ENCODE results near the gene PKM.
"Not testable (repeated sequence)": the region's sequence is repeated elsewhere in the genome, so short reads cannot be mapped to it uniquely, and the experiment has no call there.

The PKM gene

DNA sequence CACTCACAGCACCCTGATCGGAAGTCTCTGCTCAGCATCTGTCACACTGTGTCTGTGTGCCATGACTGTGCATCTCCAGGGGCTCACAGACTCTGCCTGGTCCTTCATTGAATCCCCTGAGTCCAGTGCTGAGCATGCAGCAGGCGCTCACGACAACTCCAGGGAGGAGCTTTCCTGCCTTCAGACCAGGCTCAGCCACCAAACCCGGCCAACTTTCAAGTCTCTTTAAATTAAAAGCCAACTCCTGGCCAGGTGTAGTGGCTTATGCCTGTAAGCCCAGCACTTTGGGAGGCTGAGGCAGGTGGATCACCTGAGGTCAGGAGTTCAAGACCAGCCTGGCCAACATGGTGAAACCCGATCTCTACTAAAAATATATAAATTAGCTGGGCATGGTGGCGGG lies 57.6 kb downstream of the PKM start:
- H4K20me1 ChIP-seq (ENCODE audit: insufficient read depth, low read length) = no peaks in the 10 kb centered on the region
- H3K9me2 ChIP-seq (replicated peaks; ENCODE audit: insufficient read depth, low read length) = no peaks in the 10 kb centered on the region
- no peaks in the 10 kb centered on the region for H3K9me3 ChIP-seq (replicated peaks; ENCODE audit: insufficient read depth, low read length)
- no peaks in the 10 kb centered on the region for H3F3A ChIP-seq (ENCODE audit: insufficient read depth, low read length)
- H3K9ac ChIP-seq (ENCODE audit: low read length) = no peak overlapping the region
- TF ChIP-seq, protein P1, sequence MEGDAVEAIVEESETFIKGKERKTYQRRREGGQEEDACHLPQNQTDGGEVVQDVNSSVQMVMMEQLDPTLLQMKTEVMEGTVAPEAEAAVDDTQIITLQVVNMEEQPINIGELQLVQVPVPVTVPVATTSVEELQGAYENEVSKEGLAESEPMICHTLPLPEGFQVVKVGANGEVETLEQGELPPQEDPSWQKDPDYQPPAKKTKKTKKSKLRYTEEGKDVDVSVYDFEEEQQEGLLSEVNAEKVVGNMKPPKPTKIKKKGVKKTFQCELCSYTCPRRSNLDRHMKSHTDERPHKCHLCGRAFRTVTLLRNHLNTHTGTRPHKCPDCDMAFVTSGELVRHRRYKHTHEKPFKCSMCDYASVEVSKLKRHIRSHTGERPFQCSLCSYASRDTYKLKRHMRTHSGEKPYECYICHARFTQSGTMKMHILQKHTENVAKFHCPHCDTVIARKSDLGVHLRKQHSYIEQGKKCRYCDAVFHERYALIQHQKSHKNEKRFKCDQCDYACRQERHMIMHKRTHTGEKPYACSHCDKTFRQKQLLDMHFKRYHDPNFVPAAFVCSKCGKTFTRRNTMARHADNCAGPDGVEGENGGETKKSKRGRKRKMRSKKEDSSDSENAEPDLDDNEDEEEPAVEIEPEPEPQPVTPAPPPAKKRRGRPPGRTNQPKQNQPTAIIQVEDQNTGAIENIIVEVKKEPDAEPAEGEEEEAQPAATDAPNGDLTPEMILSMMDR (IDR thresholded peaks at IDR 0.05; ENCODE audit: low read length) = no peak
- TF ChIP-seq EZH2 (optimal IDR thresholded peaks at IDR 0.05; ENCODE audit: low read depth, low read length) = no peak
- TF ChIP-seq EZH2phosphoT487 (IDR thresholded peaks at IDR 0.05; ENCODE audit: low read length) = no peak
- H3K4me2 ChIP-seq (ENCODE audit: low read depth, low read length) = no peak overlapping the region
- H3K4me3 ChIP-seq (ENCODE audit: low read length) = no peak overlapping the region
- H3K27me3 ChIP-seq (replicated peaks; ENCODE audit: insufficient read depth, low read length) = no peaks in the 10 kb centered on the region
- no peaks in the 10 kb centered on the region for H3K4me1 ChIP-seq (ENCODE audit: low read length)
- no peaks in the 10 kb centered on the region for H3K36me3 ChIP-seq (replicated peaks; ENCODE audit: insufficient read depth, low read length)
- no peaks in the 10 kb centered on the region for H3K79me2 ChIP-seq (ENCODE audit: low read length)
- no peak for DNase-seq
- no peak overlapping the region for H2AFZ ChIP-seq (ENCODE audit: low read length)
- H3K27ac ChIP-seq (ENCODE audit: low read length) = no peak overlapping the region

DNA sequence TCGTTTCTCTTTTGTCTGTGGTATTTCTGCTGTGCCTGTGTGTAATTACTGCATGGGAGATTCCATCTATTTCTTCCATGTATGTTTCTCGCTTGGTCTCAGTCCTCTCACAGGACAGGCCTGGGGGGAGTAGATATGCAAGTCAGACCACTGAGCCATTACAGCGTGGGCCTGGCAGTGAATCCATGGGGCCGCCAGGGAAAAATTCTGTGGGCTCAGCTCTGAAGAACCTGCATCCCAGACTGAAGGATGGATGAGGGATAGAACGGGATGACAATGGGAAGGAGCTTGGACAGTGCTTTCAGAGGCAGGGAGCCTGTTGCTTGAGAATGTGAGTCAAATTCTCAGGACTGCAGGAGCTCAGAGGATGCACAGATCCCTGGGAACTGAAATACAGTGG lies 58.2 kb downstream of the PKM start:
- no peak overlapping the region for H3K9ac ChIP-seq (ENCODE audit: low read length)
- no peaks in the 10 kb centered on the region for H3K79me2 ChIP-seq (ENCODE audit: low read length)
- TF ChIP-seq EZH2phosphoT487 (IDR thresholded peaks at IDR 0.05; ENCODE audit: low read length) (no peak), EZH2 (optimal IDR thresholded peaks at IDR 0.05; ENCODE audit: low read depth, low read length) (no peak)
- TF ChIP-seq, protein P1 (IDR thresholded peaks at IDR 0.05; ENCODE audit: low read length) = no peak
- no peak overlapping the region for H3K4me2 ChIP-seq (ENCODE audit: low read depth, low read length)
- H3K27me3 ChIP-seq (replicated peaks; ENCODE audit: insufficient read depth, low read length) = no peaks in the 10 kb centered on the region
- H2AFZ ChIP-seq (ENCODE audit: low read length) = no peak overlapping the region
- DNase-seq = no peak
- no peak overlapping the region for H3K4me3 ChIP-seq (ENCODE audit: low read length)
- no peaks in the 10 kb centered on the region for H4K20me1 ChIP-seq (ENCODE audit: insufficient read depth, low read length)
- H3K4me1 ChIP-seq (ENCODE audit: low read length) = no peaks in the 10 kb centered on the region
- no peaks in the 10 kb centered on the region for H3K9me2 ChIP-seq (replicated peaks; ENCODE audit: insufficient read depth, low read length)
- no peaks in the 10 kb centered on the region for H3K9me3 ChIP-seq (replicated peaks; ENCODE audit: insufficient read depth, low read length)
- H3K36me3 ChIP-seq (replicated peaks; ENCODE audit: insufficient read depth, low read length) = no peaks in the 10 kb centered on the region
- no peak overlapping the region for H3K27ac ChIP-seq (ENCODE audit: low read length)
- no peaks in the 10 kb centered on the region for H3F3A ChIP-seq (ENCODE audit: insufficient read depth, low read length)

DNA sequence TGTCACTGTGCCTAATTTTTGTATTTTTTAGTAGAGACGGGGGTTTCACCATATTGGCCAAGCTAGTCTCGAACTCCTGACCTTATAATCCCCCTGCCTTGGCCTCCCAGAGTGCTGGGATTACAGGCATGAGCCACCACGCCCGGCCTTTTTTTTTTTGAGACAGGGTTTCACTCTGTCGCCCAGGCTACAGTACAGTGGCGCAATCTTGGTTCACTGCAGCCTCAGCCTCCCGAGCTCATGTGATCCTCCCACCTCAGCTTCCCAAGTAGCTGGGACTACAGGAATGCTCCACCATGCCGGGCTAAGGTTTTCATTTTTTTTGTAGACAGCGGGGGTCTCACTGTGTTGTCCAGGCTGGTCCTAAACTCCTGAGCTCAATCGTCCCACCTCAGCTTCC lies 59.0 kb downstream of the PKM start:
- not testable (repeated sequence) for H3K27ac ChIP-seq (ENCODE audit: low read length); DNase-seq; H3K79me2 ChIP-seq (ENCODE audit: low read length); H3F3A ChIP-seq (ENCODE audit: insufficient read depth, low read length); H3K36me3 ChIP-seq (replicated peaks; ENCODE audit: insufficient read depth, low read length); H3K9me2 ChIP-seq (replicated peaks; ENCODE audit: insufficient read depth, low read length); H3K27me3 ChIP-seq (replicated peaks; ENCODE audit: insufficient read depth, low read length); H3K4me1 ChIP-seq (ENCODE audit: low read length); H4K20me1 ChIP-seq (ENCODE audit: insufficient read depth, low read length); H3K4me2 ChIP-seq (ENCODE audit: low read depth, low read length); H3K9ac ChIP-seq (ENCODE audit: low read length); H3K4me3 ChIP-seq (ENCODE audit: low read length); H3K9me3 ChIP-seq (replicated peaks; ENCODE audit: insufficient read depth, low read length); H2AFZ ChIP-seq (ENCODE audit: low read length)

DNA sequence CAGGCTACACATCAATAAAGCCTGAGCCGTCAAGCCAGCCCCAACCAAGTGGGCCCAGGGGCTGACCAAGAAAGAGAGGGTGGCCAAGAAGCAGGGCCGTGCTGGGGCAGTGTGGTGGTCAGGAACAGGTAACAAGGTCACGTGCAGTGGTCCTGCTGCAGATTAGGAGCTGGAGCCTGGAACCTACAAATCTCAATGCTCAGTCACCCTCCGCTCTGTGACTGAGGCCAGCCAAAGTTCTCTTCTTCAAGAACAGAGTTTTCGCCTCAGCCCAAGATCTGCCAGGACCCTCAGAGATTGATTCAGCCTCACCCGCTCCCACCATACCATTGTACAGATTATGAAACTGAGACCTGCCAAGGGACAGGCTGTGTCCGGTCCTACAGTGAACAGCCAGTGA lies 60.3 kb downstream of the PKM start:
- no peaks in the 10 kb centered on the region for H3K4me1 ChIP-seq (ENCODE audit: low read length)
- H4K20me1 ChIP-seq (ENCODE audit: insufficient read depth, low read length) = no peaks in the 10 kb centered on the region
- TF ChIP-seq, protein P1 (IDR thresholded peaks at IDR 0.05; ENCODE audit: low read length) = no peak
- no peak for TF ChIP-seq EZH2phosphoT487 (IDR thresholded peaks at IDR 0.05; ENCODE audit: low read length)
- no peak for TF ChIP-seq EZH2 (optimal IDR thresholded peaks at IDR 0.05; ENCODE audit: low read depth, low read length)
- H3K9ac ChIP-seq (ENCODE audit: low read length) = no peak overlapping the region
- no peak overlapping the region for H3K27ac ChIP-seq (ENCODE audit: low read length)
- no peak overlapping the region for H2AFZ ChIP-seq (ENCODE audit: low read length)
- H3K79me2 ChIP-seq (ENCODE audit: low read length) = no peaks in the 10 kb centered on the region
- H3K9me3 ChIP-seq (replicated peaks; ENCODE audit: insufficient read depth, low read length) = no peaks in the 10 kb centered on the region
- no peaks in the 10 kb centered on the region for H3K36me3 ChIP-seq (replicated peaks; ENCODE audit: insufficient read depth, low read length)
- DNase-seq = no peak
- H3F3A ChIP-seq (ENCODE audit: insufficient read depth, low read length) = no peaks in the 10 kb centered on the region
- no peak overlapping the region for H3K4me2 ChIP-seq (ENCODE audit: low read depth, low read length)
- H3K4me3 ChIP-seq (ENCODE audit: low read length) = no peak overlapping the region
- H3K27me3 ChIP-seq (replicated peaks; ENCODE audit: insufficient read depth, low read length) = no peaks in the 10 kb centered on the region
- H3K9me2 ChIP-seq (replicated peaks; ENCODE audit: insufficient read depth, low read length) = no peaks in the 10 kb centered on the region

Data from MM.1S (cell line).